K562 (cell line): ENCODE results near the gene HAPLN3. TPM values are rescaled to one million over a fixed set of nuclear protein-coding genes. Genes with fewer than 3 reads are reported as not detected.

Source experiments
- ATAC-seq: fragments of 200-7000 bp; cut with Tn5 transposase; 3 replicates; pipeline ENCODE4 v1.9.1; 2020; ENCODE audit warnings: moderate library complexity
- BruUV-seq: library from RNA; stranded (reverse); fragments of 400-500 nt; replicated peaks from 2 replicates; lab custom pipeline; 2021; lab: Mats Ljungman, UMichigan
- CTCF ChIA-PET: fragments of 300-600 bp; formaldehyde crosslinking; extraction: SDS; loops from one replicate; lab custom pipeline; 2021; ENCODE audit warnings: low intra/inter-chr PET ratio; lab: Yijun Ruan, JAX
- POLR2A ChIA-PET: fragments of 300-600, 350-650 bp; sonication (Branson Sonifier 250); formaldehyde crosslinking; extraction: SDS; loops from one replicate; lab custom pipeline; 2021; ENCODE audit warnings: antibody characterized with exemption, inconsistent platforms; lab: Yijun Ruan, JAX
- DNase-seq, 4 experiments: peaks; one replicate each; pipeline versions ENCODE4 v3.0.0 to v3.0.0-alpha.2; 2011 to 2018; ENCODE audit warnings: low spot score in 3 of 4, mixed read lengths in 3 of 4; ENCODE audit errors: extremely low read depth in 1 of 4
- FAIRE-seq: peaks from 2 replicates; lab custom pipeline; 2011; peaks lifted over from hg19 to GRCh38; lab: Jason Lieb, UNC
- H2AFZ ChIP-seq: 2 replicates; pipeline ENCODE4 v1.6.0; 2011; ENCODE audit warnings: low read depth, low read length, control low read depth, inconsistent platforms
- H3K27ac ChIP-seq: fragments of 200-600 bp; 3 replicates; pipeline ENCODE4 v1.8.0; 2011; ENCODE audit warnings: low read depth, mild to moderate bottlenecking, control low read depth, inconsistent platforms, low read length, moderate library complexity, mixed read lengths; ENCODE audit errors: extremely low read depth
- H3K27me3 ChIP-seq, 2 experiments: fragments of 300-600 bp in 1 of 2; 2 replicates in 1 of 2; 3 replicates in 1 of 2; pipeline versions ENCODE4 v1.6.0 to v1.8.0; 2011; ENCODE audit warnings: inconsistent platforms in 2 of 2, low read length in 2 of 2, mild to moderate bottlenecking in 1 of 2, mixed read lengths in 1 of 2, moderate library complexity in 1 of 2; ENCODE audit not compliant: control insufficient read depth in 2 of 2, insufficient read depth in 2 of 2
- H3K36me3 ChIP-seq: fragments of 300-600 bp; 3 replicates; pipeline ENCODE4 v1.8.0; 2011; ENCODE audit warnings: mild to moderate bottlenecking, low read length, inconsistent platforms; ENCODE audit not compliant: control insufficient read depth, insufficient read depth
- H3K4me1 ChIP-seq, 2 experiments: fragments of 200-600 bp in 1 of 2; replicated peaks in 1 of 2; 2 replicates in 1 of 2; 3 replicates in 1 of 2; pipeline versions ENCODE4 v1.5.1 to v1.8.0; 2011; ENCODE audit warnings: inconsistent platforms in 2 of 2, low read length in 2 of 2, mild to moderate bottlenecking in 1 of 2, mixed read lengths in 1 of 2, moderate library complexity in 1 of 2; ENCODE audit not compliant: control insufficient read depth in 2 of 2, insufficient read depth in 2 of 2
- H3K4me2 ChIP-seq: 2 replicates; pipeline ENCODE4 v1.6.1; 2011; ENCODE audit warnings: low read length, control low read depth, inconsistent platforms, mixed read lengths; ENCODE audit not compliant: insufficient read depth
- H3K4me3 ChIP-seq: fragments of 200-600 bp; sonication (generic), shearing (Covaris generic); 2 replicates; pipeline ENCODE4 v1.5.1; 2016; ENCODE audit warnings: control low read depth, inconsistent platforms
- H3K79me2 ChIP-seq: fragments of 200-600 bp; 3 replicates; pipeline ENCODE4 v1.8.0; 2011; ENCODE audit warnings: low read length, inconsistent platforms; ENCODE audit not compliant: control insufficient read depth, insufficient read depth
- H3K9ac ChIP-seq, 2 experiments: 2 replicates each; pipeline versions ENCODE4 v1.6.0 to v1.6.1; 2011; ENCODE audit warnings: low read depth in 2 of 2, low read length in 2 of 2, control low read depth in 1 of 2, inconsistent platforms in 1 of 2, mild to moderate bottlenecking in 1 of 2, mixed read lengths in 1 of 2; ENCODE audit not compliant: insufficient read depth in 1 of 2
- H3K9me1 ChIP-seq: one replicate; pipeline ENCODE4 v1.6.0; 2011; ENCODE audit warnings: inconsistent platforms, mild to moderate bottlenecking, low read length, moderate library complexity; ENCODE audit not compliant: control insufficient read depth, insufficient read depth
- H3K9me3 ChIP-seq: replicated peaks from 2 replicates; pipeline ENCODE4 v1.5.1; 2011; ENCODE audit warnings: low read depth, low read length, inconsistent platforms; ENCODE audit not compliant: control insufficient read depth, insufficient read depth
- H4K20me1 ChIP-seq: replicated peaks from 2 replicates; pipeline ENCODE4 v1.6.1; 2011; ENCODE audit warnings: low read length, inconsistent platforms, mixed read lengths; ENCODE audit not compliant: control insufficient read depth, insufficient read depth
- ARID1B ChIP-seq: fragments of 450-650 bp; IDR thresholded peaks from 2 replicates; pipeline ENCODE4 v1.6.1; 2016; ENCODE audit warnings: antibody characterized with exemption, mild to moderate bottlenecking, inconsistent platforms
- CBFB ChIP-seq: sonication (generic); formaldehyde crosslinking; IDR thresholded peaks from 2 replicates; pipeline ENCODE4 v1.4.0; 2020; ENCODE audit warnings: mild to moderate bottlenecking, missing genetic modification reagents
- CBX3 ChIP-seq, 2 experiments: IDR thresholded peaks; 1 replicate in 1 of 2; 2 replicates in 1 of 2; pipeline ENCODE4 v1.6.1; 2012; ENCODE audit warnings: inconsistent platforms in 2 of 2, low read length in 2 of 2, borderline replicate concordance in 1 of 2, control low read depth in 1 of 2
- CHD2 ChIP-seq: IDR thresholded peaks from 2 replicates; pipeline ENCODE4 v1.6.1; 2011; ENCODE audit warnings: low read depth, low read length
- MIER1 ChIP-seq: fragments of 450-650 bp; IDR thresholded peaks from 2 replicates; pipeline ENCODE4 v1.6.1; 2016; ENCODE audit warnings: antibody characterized with exemption, mild to moderate bottlenecking, low read depth
- MTA1 ChIP-seq: fragments of 450-650 bp; IDR thresholded peaks from 2 replicates; pipeline ENCODE4 v1.6.1; 2017; ENCODE audit warnings: borderline replicate concordance
- MYBL2 ChIP-seq, 2 experiments: fragments of 450-650 bp in 1 of 2; sonication (generic) in 1 of 2; formaldehyde crosslinking in 1 of 2; IDR thresholded peaks; 2 replicates each; pipeline versions ENCODE4 v1.6.1 to v1.8.1; 2017 to 2022; ENCODE audit warnings: borderline replicate concordance in 1 of 2, inconsistent platforms in 1 of 2, low read depth in 1 of 2, mild to moderate bottlenecking in 1 of 2, missing genetic modification reagents in 1 of 2, moderate library complexity in 1 of 2
- PHTF2 ChIP-seq: fragments of 250-450 bp; sonication (Bioruptor Pico); IDR thresholded peaks from 2 replicates; pipeline ENCODE4 v1.5.0; 2021; ENCODE audit warnings: mild to moderate bottlenecking
- POU5F1 ChIP-seq: fragments of 150-350 bp; IDR thresholded peaks from 2 replicates; pipeline ENCODE4 v1.6.1; 2014; ENCODE audit warnings: borderline replicate concordance, low read length, low read depth, mild to moderate bottlenecking; ENCODE audit not compliant: partially characterized antibody
- RFX5 ChIP-seq: IDR thresholded peaks from 2 replicates; pipeline ENCODE4 v1.6.1; 2011; ENCODE audit warnings: low read depth, mild to moderate bottlenecking, improper control_type of control experiment, low read length
- TAF1 ChIP-seq: IDR thresholded peaks from 2 replicates; pipeline ENCODE4 v1.6.1; 2011; ENCODE audit warnings: mild to moderate bottlenecking, low read length, moderate library complexity; ENCODE audit not compliant: insufficient read depth, control insufficient read depth, severe bottlenecking; ENCODE audit errors: extremely low read depth
- TFAM ChIP-seq: fragments of 250-450 bp; sonication (Bioruptor Pico); conservative IDR thresholded peaks from 2 replicates; pipeline ENCODE4 v1.5.0; 2021; ENCODE audit warnings: mild to moderate bottlenecking, moderate library complexity
- ZBTB1 ChIP-seq: sonication (generic); formaldehyde crosslinking; IDR thresholded peaks from 2 replicates; pipeline ENCODE4 v1.8.1; 2023; ENCODE audit warnings: missing genetic modification reagents, low read depth, mild to moderate bottlenecking, borderline replicate concordance
- ZKSCAN3 ChIP-seq: fragments of 250-450 bp; sonication (Bioruptor Pico); IDR thresholded peaks from 2 replicates; pipeline ENCODE4 v1.4.0; 2020
- ZNF41 ChIP-seq: fragments of 250-450 bp; sonication (Bioruptor Pico); conservative IDR thresholded peaks from 2 replicates; pipeline ENCODE4 v1.4.0; 2020; ENCODE audit warnings: mild to moderate bottlenecking
- ZNF507 ChIP-seq: conservative IDR thresholded peaks from 2 replicates; pipeline ENCODE4 v1.6.1; 2017; ENCODE audit warnings: missing genetic modification characterization, missing compliant biosample characterization
- ZSCAN32 ChIP-seq: fragments of 450-650 bp; formaldehyde crosslinking; IDR thresholded peaks from 2 replicates; pipeline ENCODE4 v1.4.0; 2020; ENCODE audit warnings: mild to moderate bottlenecking, moderate library complexity
- WGBS: fragments of 100-300 bp; shearing (Covaris generic); methylation state at CpG from one replicate; pipeline ENCODE4 v1.1.6; 2016; ENCODE audit warnings: low coverage, mixed read lengths; ENCODE audit not compliant: insufficient coverage; ENCODE audit errors: missing lambda C conversion rate; 5-methylcytosine and 5-hydroxymethylcytosine counted together
- in situ Hi-C: fragments of 300-500 bp; cut with MboI; formaldehyde crosslinking; loops from 4 replicates; pipeline ENCODE4 v1.15.0; 2018; ENCODE audit warnings: inconsistent platforms, mixed read lengths
- intact Hi-C: fragments of 100-400 bp; cut with micrococcal nuclease; formaldehyde crosslinking; loops from 2 replicates; pipeline ENCODE4 v1.14.2; 2022
- polyA plus RNA-seq, 8 experiments: library from polyadenylated mRNA; depleted of rRNA in 4 of 8; stranded (reverse) in 5 of 8; unstranded in 3 of 8; fragments of >200 nt; fragmentation: Nextera tagmentation in 2 of 8; fragmentation: Illumina TruSeq in 1 of 8; extraction: Ambion mirVana in 2 of 8; extraction: Trizol in 1 of 8; gene quantifications; 2 replicates each; pipeline versions ENCODE4 v1.2.1 to v1.2.3, GENCODE V29; 2011 to 2014; ENCODE audit warnings: inconsistent platforms in 1 of 8, missing spikeins in 1 of 8
- total RNA-seq, 7 experiments: library from RNA; depleted of rRNA in 6 of 7; stranded (reverse); fragments of >200 nt in 6 of 7; fragmentation: Illumina TruSeq in 2 of 7; extraction: Trizol in 2 of 7; gene quantifications; 2 replicates each; pipeline versions ENCODE4 v1.2.1 to v1.2.3, GENCODE V29; 2011 to 2021; ENCODE audit warnings: low replicate concordance in 1 of 7

HAPLN3 gene
- total and polyA plus RNA-seq, 9 of the 15 experiments (the other 6 are each of a cell fraction or from before 2014, with no cell fraction given): 0.04 to 2.4 (median 0.65) TPM

GRCh38 chr15:88832820-88833730, 62.3 kb downstream of the HAPLN3 start:
- no peak for FAIRE-seq

GRCh38 chr15:88830016-88830415, 65.3 kb downstream of the HAPLN3 start:
- in situ Hi-C loops: no loop called here
- H3K27ac ChIP-seq: no peak overlapping the region
- BruUV-seq: no TSS peak
- no peak overlapping the region for H2AFZ ChIP-seq
- no peaks in the 10 kb centered on the region for H3K79me2 ChIP-seq
- ATAC-seq (no peak), FAIRE-seq (no peak), DNase-seq (no peak)
- 3% methylated on average over 5 of the region's 5 CpGs for WGBS
- no peaks in the 10 kb centered on the region for H3K4me1 ChIP-seq
- no peaks in the 10 kb centered on the region for H4K20me1 ChIP-seq
- H3K4me2 ChIP-seq: no peak overlapping the region
- POLR2A ChIA-PET: interaction anchor here (0.6 kb wide), 1 partner anchor 35 kb away, joined by 3 read pairs; no protein-coding TSS in a partner anchor
- intact Hi-C loops: no loop called here
- no peaks in the 10 kb centered on the region for H3K9me1 ChIP-seq
- no peaks in the 10 kb centered on the region for H3K36me3 ChIP-seq
- H3K9me3 ChIP-seq: no peaks in the 10 kb centered on the region
- H3K27me3 ChIP-seq: peaks cover 10 to 35% of the 10 kb centered on the region in 2 experiments; a peak in 3 of 5 replicates
- H3K4me3 ChIP-seq: no peak overlapping the region
- no peak overlapping the region for H3K9ac ChIP-seq
- CTCF ChIA-PET: no interaction called here
- no peak for TF ChIP-seq PHTF2 (CRISPR knock-in tag)
- TF ChIP-seq MYBL2 (IDR thresholded peaks at IDR 0.05; ENCODE audit: low read depth): no peak
- TF ChIP-seq MYBL2 (CRISPR knock-in tag; IDR thresholded peaks at IDR 0.05; ENCODE audit: borderline replicate concordance): no peak
- TF ChIP-seq CHD2: no peak
- TF ChIP-seq CBFB (CRISPR knock-in tag): no peak
- TF ChIP-seq ZSCAN32 (CRISPR knock-in tag): no peak
- no peak for TF ChIP-seq RFX5
- no peak for TF ChIP-seq POU5F1
- no peak for TF ChIP-seq TFAM
- TF ChIP-seq CBX3 (IDR thresholded peaks at IDR 0.05; ENCODE audit: borderline replicate concordance in 1 of 2, low read length in 2 of 2): no peak
- no peak for TF ChIP-seq ZKSCAN3
- TF ChIP-seq ZBTB1 (CRISPR knock-in tag): no peak
- TF ChIP-seq MIER1: no peak
- TF ChIP-seq ARID1B: no peak
- no peak for TF ChIP-seq TAF1

More at GRCh38 chr15:88832820-88833730, 62.3 kb downstream of the HAPLN3 start:
- TF ChIP-seq ZNF41 (CRISPR knock-in tag) (no peak), ZNF507 (tag) (no peak), MTA1 (no peak)
- no TSS peak for BruUV-seq
- no peaks in the 10 kb centered on the region for H3K9me1 ChIP-seq
- peaks cover 4 to 28% of the 10 kb centered on the region in 2 experiments; a peak in 4 of 5 replicates for H3K27me3 ChIP-seq
- no peak for DNase-seq
- no peak overlapping the region for H3K27ac ChIP-seq
- intact Hi-C loops: no loop called here
- ATAC-seq: no peak
- ChIA-PET CTCF (interaction anchor here (0.6 to 0.8 kb wide), 2 partner anchors 176 to 388 kb away, joined by 3 to 5 read pairs; no protein-coding TSS in a partner anchor), POLR2A (no interaction called here)
- H3K4me2 ChIP-seq: no peak overlapping the region
- in situ Hi-C loops: no loop called here
- H3K9ac ChIP-seq: no peak overlapping the region
- no peaks in the 10 kb centered on the region for H3K36me3 ChIP-seq
- no peak overlapping the region for H3K4me3 ChIP-seq
- H3K4me1 ChIP-seq: peaks cover 0 to 2% of the 10 kb centered on the region in 2 experiments; a peak in 2 of 5 replicates
- 2% methylated on average over 11 of the region's 12 CpGs for WGBS
- no peaks in the 10 kb centered on the region; the same call in 1 of the 2 replicates for H4K20me1 ChIP-seq
- H3K79me2 ChIP-seq: no peaks in the 10 kb centered on the region
- no peaks in the 10 kb centered on the region for H3K9me3 ChIP-seq
- no peak overlapping the region for H2AFZ ChIP-seq
